Stimulated activated CD4-positive, alpha-beta T cell treated with anti-CD3 and anti-CD28 coated beads, Interleukin-15, amount 100 ng/mL, for 1 hour (primary cell): ENCODE data around the gene SULT1E1.

Experiments used
- DNase-seq, 2 donors: peaks; one replicate each; pipeline ENCODE4 v3.0.0-alpha.2; 2020; ENCODE audit warnings: low read depth in 1 of 2, low spot score in 1 of 2

The SULT1E1 gene

DNA sequence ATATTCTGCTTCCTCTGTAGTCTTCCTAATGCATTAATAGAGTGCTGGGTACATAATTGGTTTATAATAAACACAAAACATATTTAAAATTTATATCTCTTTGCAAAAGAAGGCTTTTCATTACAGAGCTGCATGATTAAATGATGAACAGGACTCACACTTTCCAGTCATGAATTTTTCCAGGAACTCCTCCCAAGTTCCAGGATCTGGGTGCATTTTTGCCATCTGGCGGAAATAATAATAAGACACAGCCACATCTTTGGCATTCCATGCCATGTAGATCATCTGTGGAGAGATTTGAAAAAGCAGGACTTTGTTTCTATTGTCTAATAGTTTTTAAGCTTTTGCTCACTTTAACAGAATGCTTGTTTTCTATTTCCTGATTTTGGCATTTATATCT, 59.3 kb downstream of the SULT1E1 start:
- DNase-seq: no peak

GRCh38 chr4:69799337-69799736, 60.6 kb downstream of the SULT1E1 start:
- no peak for DNase-seq

DNA sequence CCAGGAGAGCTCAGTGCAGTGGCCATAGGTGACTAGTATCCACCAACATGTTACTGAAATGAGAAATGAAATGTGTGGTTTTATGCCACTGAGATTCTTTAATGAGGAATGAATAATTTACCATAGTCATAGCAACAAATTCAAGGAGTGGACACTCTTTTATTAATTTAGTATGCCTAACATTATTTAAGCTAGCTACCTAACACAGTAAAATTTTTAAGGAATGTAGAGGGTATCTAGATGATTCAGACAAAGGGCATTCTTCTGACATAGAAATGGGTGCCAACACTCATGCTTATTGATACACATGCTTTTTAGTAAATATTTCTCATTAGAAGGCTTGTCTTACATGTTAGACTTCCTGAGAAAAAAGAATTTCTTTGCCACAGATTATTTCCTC, 66.2 kb downstream of the SULT1E1 start:
- DNase-seq: no peak
